Measurements from ENCODE around the gene OPRM1. TPM values are rescaled to one million over a fixed set of nuclear protein-coding genes. Genes with fewer than 3 reads are reported as not detected.

OPRM1 gene
- total RNA-seq, 1 experiment from 2014 or later, result not detected

GRCh38 chr6:154241581-154241980 is 202.5 kb downstream of the OPRM1 start:
- DNase-seq, result no peak
- POLR2A ChIA-PET, result no interaction called here
- Histone ChIP-seq H3K4me3 (ENCODE audit: low read depth, low read length) (no peak overlapping the region), H3K9me3 (no peaks in the 10 kb centered on the region), H3K27me3 (replicated peaks; ENCODE audit: control insufficient read depth, insufficient read depth, low read length) (no peaks in the 10 kb centered on the region), H3K36me3 (ENCODE audit: control insufficient read depth, insufficient read depth, low read length) (no peaks in the 10 kb centered on the region), H3K4me1 (no peaks in the 10 kb centered on the region)
- intact Hi-C loops (cut with micrococcal nuclease; ENCODE audit: unreplicated experiment), result no loop called here
- H3K27ac Mint-ChIP-seq (ENCODE audit: unreplicated experiment), result no peak overlapping the region
- H3K9me3 Mint-ChIP-seq (ENCODE audit: unreplicated experiment), result no peaks in the 10 kb centered on the region
- peaks cover 4% of the 10 kb centered on the region for H3K27me3 Mint-ChIP-seq (ENCODE audit: insufficient read depth, unreplicated experiment)
- no peak overlapping the region for H3K4me3 Mint-ChIP-seq (ENCODE audit: unreplicated experiment)
- TF ChIP-seq CTCF (IDR thresholded peaks at IDR 0.05; ENCODE audit: insufficient read depth in 1 of 2, low read depth in 1 of 2, low read length in 1 of 2, severe bottlenecking in 1 of 2, unreplicated experiment in 1 of 2), result no peak
- H3K36me3 Mint-ChIP-seq (ENCODE audit: insufficient read depth, unreplicated experiment), result no peaks in the 10 kb centered on the region
- no TSS peak for BruUV-seq (replicated peaks)
- CTCF ChIA-PET, result no interaction called here
- H3K4me1 Mint-ChIP-seq (ENCODE audit: low read depth, unreplicated experiment), result no peaks in the 10 kb centered on the region

GRCh38 chr6:154242617-154243357 is 203.7 kb downstream of the OPRM1 start:
- Histone ChIP-seq H3K27me3 (replicated peaks; ENCODE audit: control insufficient read depth, insufficient read depth, low read length) (no peaks in the 10 kb centered on the region), H3K9me3 (no peaks in the 10 kb centered on the region), H3K4me1 (no peaks in the 10 kb centered on the region), H3K36me3 (ENCODE audit: control insufficient read depth, insufficient read depth, low read length) (no peaks in the 10 kb centered on the region), H3K4me3 (ENCODE audit: low read depth, low read length) (no peak overlapping the region)
- Mint-ChIP-seq H3K4me3 (ENCODE audit: unreplicated experiment) (no peak overlapping the region), H3K9me3 (ENCODE audit: unreplicated experiment) (no peaks in the 10 kb centered on the region), H3K27ac (ENCODE audit: unreplicated experiment) (no peak overlapping the region), H3K27me3 (ENCODE audit: insufficient read depth, unreplicated experiment) (peaks cover 5% of the 10 kb centered on the region), H3K36me3 (ENCODE audit: insufficient read depth, unreplicated experiment) (no peaks in the 10 kb centered on the region), H3K4me1 (ENCODE audit: low read depth, unreplicated experiment) (peaks cover 8% of the 10 kb centered on the region)
- CTCF ChIA-PET, result no interaction called here
- intact Hi-C loops (cut with micrococcal nuclease; ENCODE audit: unreplicated experiment), result no loop called here
- BruUV-seq (replicated peaks), result no TSS peak
- no peak for DNase-seq
- POLR2A ChIA-PET, result no interaction called here
- TF ChIP-seq CTCF (IDR thresholded peaks at IDR 0.05; ENCODE audit: insufficient read depth in 1 of 2, low read depth in 1 of 2, low read length in 1 of 2, severe bottlenecking in 1 of 2, unreplicated experiment in 1 of 2), result no peak

GRCh38 chr6:154243793-154244750 is 205.0 kb downstream of the OPRM1 start:
- peaks cover 8% of the 10 kb centered on the region for H3K4me1 Mint-ChIP-seq (ENCODE audit: low read depth, unreplicated experiment)
- ChIA-PET CTCF (interaction anchor here (0.6 kb wide), 1 partner anchor 91 kb away, joined by 5 read pairs; no protein-coding TSS in a partner anchor), POLR2A (no interaction called here)
- H3K9me3 Mint-ChIP-seq (ENCODE audit: unreplicated experiment), result no peaks in the 10 kb centered on the region
- H3K27me3 ChIP-seq (replicated peaks; ENCODE audit: control insufficient read depth, insufficient read depth, low read length), result no peaks in the 10 kb centered on the region
- TF ChIP-seq CTCF (IDR thresholded peaks at IDR 0.05; ENCODE audit: insufficient read depth in 1 of 2, low read depth in 1 of 2, low read length in 1 of 2, severe bottlenecking in 1 of 2, unreplicated experiment in 1 of 2), result no peak
- no peaks in the 10 kb centered on the region for H3K36me3 ChIP-seq (ENCODE audit: control insufficient read depth, insufficient read depth, low read length)
- no peaks in the 10 kb centered on the region for H3K4me1 ChIP-seq
- no TSS peak for BruUV-seq (replicated peaks)
- H3K9me3 ChIP-seq, result no peaks in the 10 kb centered on the region
- no peak overlapping the region for H3K27ac Mint-ChIP-seq (ENCODE audit: unreplicated experiment)
- H3K4me3 ChIP-seq (ENCODE audit: low read depth, low read length), result no peak overlapping the region
- no peak for DNase-seq
- no peaks in the 10 kb centered on the region for H3K36me3 Mint-ChIP-seq (ENCODE audit: insufficient read depth, unreplicated experiment)
- intact Hi-C loops (cut with micrococcal nuclease; ENCODE audit: unreplicated experiment), result no loop called here
- peaks cover 5% of the 10 kb centered on the region for H3K27me3 Mint-ChIP-seq (ENCODE audit: insufficient read depth, unreplicated experiment)
- no peak overlapping the region for H3K4me3 Mint-ChIP-seq (ENCODE audit: unreplicated experiment)

Data from Caco-2 (cell line).